Measurements from ENCODE around the gene WDR70.
"Not testable (repeated sequence)": the region's sequence is repeated elsewhere in the genome, so short reads cannot be mapped to it uniquely, and the experiment has no call there.

The WDR70 gene

GRCh38 chr5:37412515-37412914 is 33.4 kb downstream of the WDR70 start:
- Histone ChIP-seq H4K20me1 (ENCODE audit: low read depth, low read length) (no peaks in the 10 kb centered on the region), H3K9ac (ENCODE audit: low read length) (no peak overlapping the region), H3K27ac (ENCODE audit: low read depth, low read length) (no peak overlapping the region), H3K79me2 (ENCODE audit: insufficient read depth, low read length) (no peaks in the 10 kb centered on the region), H3F3A (ENCODE audit: insufficient read depth) (no peaks in the 10 kb centered on the region), H3K4me2 (ENCODE audit: low read depth, low read length, poor library complexity, severe bottlenecking) (no peak overlapping the region), H2AFZ (ENCODE audit: low read depth, low read length, severe bottlenecking) (no peak overlapping the region), H3K9me2 (replicated peaks; ENCODE audit: insufficient read depth, low read length) (no peaks in the 10 kb centered on the region), H3K36me3 (ENCODE audit: low read length) (no peaks in the 10 kb centered on the region), H3K4me3 (ENCODE audit: insufficient read depth, low read length, poor library complexity, severe bottlenecking) (no peak overlapping the region), H3K9me3 (ENCODE audit: insufficient read depth, low read length) (no peaks in the 10 kb centered on the region), H3K27me3 (ENCODE audit: low read length) (no peaks in the 10 kb centered on the region)
- TF ChIP-seq EZH2phosphoT487 (conservative IDR thresholded peaks at IDR 0.05; ENCODE audit: low read length), result no peak
- TF ChIP-seq, protein P1, sequence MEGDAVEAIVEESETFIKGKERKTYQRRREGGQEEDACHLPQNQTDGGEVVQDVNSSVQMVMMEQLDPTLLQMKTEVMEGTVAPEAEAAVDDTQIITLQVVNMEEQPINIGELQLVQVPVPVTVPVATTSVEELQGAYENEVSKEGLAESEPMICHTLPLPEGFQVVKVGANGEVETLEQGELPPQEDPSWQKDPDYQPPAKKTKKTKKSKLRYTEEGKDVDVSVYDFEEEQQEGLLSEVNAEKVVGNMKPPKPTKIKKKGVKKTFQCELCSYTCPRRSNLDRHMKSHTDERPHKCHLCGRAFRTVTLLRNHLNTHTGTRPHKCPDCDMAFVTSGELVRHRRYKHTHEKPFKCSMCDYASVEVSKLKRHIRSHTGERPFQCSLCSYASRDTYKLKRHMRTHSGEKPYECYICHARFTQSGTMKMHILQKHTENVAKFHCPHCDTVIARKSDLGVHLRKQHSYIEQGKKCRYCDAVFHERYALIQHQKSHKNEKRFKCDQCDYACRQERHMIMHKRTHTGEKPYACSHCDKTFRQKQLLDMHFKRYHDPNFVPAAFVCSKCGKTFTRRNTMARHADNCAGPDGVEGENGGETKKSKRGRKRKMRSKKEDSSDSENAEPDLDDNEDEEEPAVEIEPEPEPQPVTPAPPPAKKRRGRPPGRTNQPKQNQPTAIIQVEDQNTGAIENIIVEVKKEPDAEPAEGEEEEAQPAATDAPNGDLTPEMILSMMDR (IDR thresholded peaks at IDR 0.05; ENCODE audit: insufficient read depth, low read length, poor library complexity, severe bottlenecking), result no peak

DNA sequence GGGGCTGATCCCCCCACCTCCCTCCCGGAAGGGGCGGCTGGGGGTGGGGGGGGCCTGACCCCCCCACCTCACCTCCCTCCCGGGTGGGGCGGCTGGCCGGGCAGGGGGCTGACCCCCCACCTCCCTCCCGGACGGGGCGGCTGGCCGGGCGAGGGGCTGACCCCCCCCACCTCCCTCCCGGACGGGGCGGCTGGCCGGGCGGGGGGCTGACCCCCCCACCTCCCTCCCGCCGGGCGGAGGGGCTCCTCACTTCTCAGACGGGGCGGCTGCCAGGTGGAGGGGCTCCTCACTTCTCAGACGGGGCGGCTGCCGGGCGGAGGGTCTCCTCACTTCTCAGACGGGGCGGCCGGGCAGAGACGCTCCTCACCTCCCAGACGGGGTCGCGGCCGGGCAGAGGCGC is 36.3 kb downstream of the WDR70 start:
- H3K9me2 ChIP-seq (replicated peaks; ENCODE audit: insufficient read depth, low read length); H2AFZ ChIP-seq (ENCODE audit: low read depth, low read length, severe bottlenecking); H3K4me3 ChIP-seq (ENCODE audit: insufficient read depth, low read length, poor library complexity, severe bottlenecking); H3K9me3 ChIP-seq (ENCODE audit: insufficient read depth, low read length); H3K27me3 ChIP-seq (ENCODE audit: low read length); H3K4me2 ChIP-seq (ENCODE audit: low read depth, low read length, poor library complexity, severe bottlenecking); H3K9ac ChIP-seq (ENCODE audit: low read length); H3K27ac ChIP-seq (ENCODE audit: low read depth, low read length); H3F3A ChIP-seq (ENCODE audit: insufficient read depth); H4K20me1 ChIP-seq (ENCODE audit: low read depth, low read length); H3K79me2 ChIP-seq (ENCODE audit: insufficient read depth, low read length); H3K36me3 ChIP-seq (ENCODE audit: low read length): not testable (repeated sequence)

DNA sequence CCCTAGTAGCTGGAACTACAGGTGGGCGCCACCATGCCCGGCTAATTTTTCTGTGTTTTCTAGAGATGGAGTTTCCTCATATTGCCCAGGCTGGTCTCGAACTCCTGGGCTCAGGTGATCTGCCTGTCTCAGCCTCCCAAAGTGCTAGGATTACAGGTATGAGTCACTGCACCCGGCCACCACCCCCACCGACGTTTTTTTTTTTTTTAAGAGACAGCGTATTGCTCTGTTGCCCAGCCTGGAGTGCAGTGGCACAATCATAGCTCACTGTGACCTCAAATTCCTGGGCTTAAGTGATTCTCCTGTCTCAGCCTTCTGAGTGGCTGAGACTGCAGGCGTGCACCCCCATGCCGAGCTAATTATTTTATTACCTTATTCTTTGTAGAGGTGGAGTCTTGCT is 38.2 kb downstream of the WDR70 start:
- no peak for TF ChIP-seq EZH2phosphoT487 (conservative IDR thresholded peaks at IDR 0.05; ENCODE audit: low read length)
- TF ChIP-seq, protein P1 (IDR thresholded peaks at IDR 0.05; ENCODE audit: insufficient read depth, low read length, poor library complexity, severe bottlenecking), result no peak
- no peak overlapping the region for H2AFZ ChIP-seq (ENCODE audit: low read depth, low read length, severe bottlenecking)
- no peaks in the 10 kb centered on the region for H3K27me3 ChIP-seq (ENCODE audit: low read length)
- no peak overlapping the region for H3K4me2 ChIP-seq (ENCODE audit: low read depth, low read length, poor library complexity, severe bottlenecking)
- H3K4me3 ChIP-seq (ENCODE audit: insufficient read depth, low read length, poor library complexity, severe bottlenecking), result no peak overlapping the region
- H3K27ac ChIP-seq (ENCODE audit: low read depth, low read length), result no peak overlapping the region
- H4K20me1 ChIP-seq (ENCODE audit: low read depth, low read length), result no peaks in the 10 kb centered on the region
- no peaks in the 10 kb centered on the region for H3K36me3 ChIP-seq (ENCODE audit: low read length)
- no peaks in the 10 kb centered on the region for H3K9me3 ChIP-seq (ENCODE audit: insufficient read depth, low read length)
- no peaks in the 10 kb centered on the region for H3F3A ChIP-seq (ENCODE audit: insufficient read depth)
- H3K9me2 ChIP-seq (replicated peaks; ENCODE audit: insufficient read depth, low read length), result no peaks in the 10 kb centered on the region
- no peaks in the 10 kb centered on the region for H3K79me2 ChIP-seq (ENCODE audit: insufficient read depth, low read length)
- no peak overlapping the region for H3K9ac ChIP-seq (ENCODE audit: low read length)

- no peak overlapping the region for H3K4me2 ChIP-seq (ENCODE audit: low read depth, low read length, poor library complexity, severe bottlenecking)
- no peaks in the 10 kb centered on the region for H4K20me1 ChIP-seq (ENCODE audit: low read depth, low read length)
- no peaks in the 10 kb centered on the region for H3K9me3 ChIP-seq (ENCODE audit: insufficient read depth, low read length)
- no peaks in the 10 kb centered on the region for H3F3A ChIP-seq (ENCODE audit: insufficient read depth)
- no peak overlapping the region for H2AFZ ChIP-seq (ENCODE audit: low read depth, low read length, severe bottlenecking)
- H3K4me3 ChIP-seq (ENCODE audit: insufficient read depth, low read length, poor library complexity, severe bottlenecking), result no peak overlapping the region
- H3K79me2 ChIP-seq (ENCODE audit: insufficient read depth, low read length), result no peaks in the 10 kb centered on the region
- no peaks in the 10 kb centered on the region for H3K9me2 ChIP-seq (replicated peaks; ENCODE audit: insufficient read depth, low read length)
- H3K27ac ChIP-seq (ENCODE audit: low read depth, low read length), result no peak overlapping the region
- H3K9ac ChIP-seq (ENCODE audit: low read length), result no peak overlapping the region
- H3K27me3 ChIP-seq (ENCODE audit: low read length), result no peaks in the 10 kb centered on the region
- no peaks in the 10 kb centered on the region for H3K36me3 ChIP-seq (ENCODE audit: low read length)
- TF ChIP-seq EZH2phosphoT487 (conservative IDR thresholded peaks at IDR 0.05; ENCODE audit: low read length), result no peak
- TF ChIP-seq, protein P1 (IDR thresholded peaks at IDR 0.05; ENCODE audit: insufficient read depth, low read length, poor library complexity, severe bottlenecking), result no peak
Measured at GRCh38 chr5:37424441-37424840, 45.3 kb downstream of the WDR70 start.
